Lung microvascular endothelial cell (primary cell): ENCODE results near the gene TMEM167B. TPM values are rescaled to one million over a fixed set of nuclear protein-coding genes. Genes with fewer than 3 reads are reported as not detected.
A peak's percentile ranks its signal among the peaks of the same experiment; 100 is the strongest.
"Not testable (repeated sequence)": the region's sequence is repeated elsewhere in the genome, so short reads cannot be mapped to it uniquely, and the experiment has no call there.

Source experiments
- DNase-seq, 2 donors: peaks; one replicate each; pipeline versions ENCODE4 v3.0.0 to v3.0.0-alpha.2; 2010; ENCODE audit warnings: low read depth in 2 of 2
- total RNA-seq: library from RNA; depleted of rRNA; stranded (reverse); fragments of >200 nt; gene quantifications from 2 replicates; pipeline ENCODE4 v1.2.1, GENCODE V29; 2014

The TMEM167B gene
- total RNA-seq, 1 donor from 2014 or later, result 22.6 TPM

DNA sequence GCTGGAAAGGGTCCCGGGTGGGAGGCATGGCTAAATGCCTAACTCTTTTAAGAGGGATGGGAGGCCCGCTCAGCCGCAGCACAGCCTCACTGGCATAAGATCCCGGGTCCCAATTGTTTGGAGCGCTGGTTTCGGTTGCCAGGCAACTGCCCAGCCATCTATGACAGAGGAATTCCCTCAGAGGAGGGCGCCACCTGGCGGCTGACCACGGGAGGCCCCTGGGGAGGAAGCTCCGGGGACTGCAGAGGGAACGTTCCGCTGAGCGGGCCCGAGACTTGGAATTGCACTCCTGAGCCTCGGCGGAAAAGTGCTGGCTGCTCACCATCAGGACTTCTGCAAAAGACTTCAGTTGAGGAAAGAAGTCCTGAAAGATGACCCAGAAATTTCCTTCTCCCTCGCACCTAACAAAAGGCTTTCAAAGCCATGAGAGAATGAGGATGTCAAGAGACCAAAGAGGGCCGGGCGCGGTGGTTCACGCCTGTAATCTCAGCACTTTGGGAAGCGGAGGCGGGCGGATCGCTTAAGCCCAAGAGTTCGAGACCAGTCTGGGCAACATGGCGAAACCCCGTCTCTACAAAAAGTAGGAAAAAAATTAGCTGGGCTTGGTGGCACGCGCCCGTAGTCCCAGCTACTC is 22.2 kb downstream of the TMEM167B start:
- DNase-seq, result peak; percentile 90 to 91

- peak; percentile 3 to 7 for DNase-seq
Measured at GRCh38 chr1:109113590-109114341, 23.2 kb downstream of the TMEM167B start, which contains the start of gene ELAPOR1. Gene ELAPOR1, plus strand, starts transcription at chr1:109114115. Its CDS starts 69 bp downstream, at chr1:109114184.

- DNase-seq, result no peak
Measured at GRCh38 chr1:109114342-109114674, 23.7 kb downstream of the TMEM167B start.

DNA sequence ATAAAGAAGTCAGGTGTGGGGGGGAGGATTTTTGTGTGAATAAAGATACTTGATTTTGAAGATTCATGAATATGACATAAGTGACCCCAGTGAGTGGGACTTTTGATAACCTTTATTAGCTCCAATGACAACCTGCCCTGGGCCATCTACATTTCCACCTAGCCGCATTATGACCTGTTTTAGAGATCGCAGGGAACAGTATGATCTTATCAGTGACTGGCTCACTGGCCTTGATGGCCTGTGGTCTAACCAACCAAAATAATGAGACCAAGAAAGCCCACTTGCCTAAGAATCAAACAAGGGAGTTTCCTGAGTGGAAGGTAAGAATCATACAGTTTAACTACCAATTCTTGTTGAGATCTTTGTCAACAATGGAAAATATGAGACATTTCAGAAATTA is 25.1 kb downstream of the TMEM167B start:
- no peak for DNase-seq

DNA sequence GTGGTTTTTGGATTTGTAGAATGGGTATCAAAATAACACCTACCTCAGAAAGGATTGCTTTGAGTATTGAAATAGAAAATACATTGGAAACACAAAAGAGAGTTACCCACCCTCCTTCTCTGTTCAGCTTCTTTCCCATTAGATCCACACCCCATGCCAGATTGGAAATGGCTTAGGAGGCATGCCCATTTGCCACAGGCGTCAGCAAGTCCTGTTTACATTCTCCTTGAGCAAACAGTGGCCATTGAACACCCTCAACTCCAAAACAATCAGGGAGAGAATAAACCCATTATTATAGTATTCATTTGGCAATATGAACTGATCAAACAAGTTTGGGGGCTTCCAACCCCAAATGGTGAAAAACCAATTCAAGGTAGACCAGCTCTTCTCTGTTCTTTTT is 25.7 kb downstream of the TMEM167B start:
- no peak for DNase-seq

- DNase-seq, result no peak
Measured at GRCh38 chr1:109118089-109118488, 27.5 kb downstream of the TMEM167B start.

DNA sequence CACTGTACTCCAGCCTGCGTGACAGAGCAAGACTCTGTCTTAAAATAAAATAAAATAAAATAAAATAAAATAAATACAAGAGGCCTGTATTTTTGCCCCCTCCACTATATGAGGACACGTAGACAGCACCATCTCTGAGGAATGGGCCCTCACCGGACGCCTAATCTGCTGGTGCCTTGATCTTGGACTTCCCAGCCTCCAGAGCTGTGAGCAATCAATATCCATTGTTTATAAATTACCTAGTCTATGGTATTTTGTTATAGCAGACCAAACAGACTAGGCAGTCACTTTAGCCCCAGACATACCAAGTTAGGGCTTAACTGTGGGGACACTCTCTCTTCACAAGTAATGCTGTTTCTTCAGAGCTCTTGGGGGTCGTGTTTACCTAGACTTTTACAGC is 29.8 kb downstream of the TMEM167B start:
- no peak for DNase-seq

DNA sequence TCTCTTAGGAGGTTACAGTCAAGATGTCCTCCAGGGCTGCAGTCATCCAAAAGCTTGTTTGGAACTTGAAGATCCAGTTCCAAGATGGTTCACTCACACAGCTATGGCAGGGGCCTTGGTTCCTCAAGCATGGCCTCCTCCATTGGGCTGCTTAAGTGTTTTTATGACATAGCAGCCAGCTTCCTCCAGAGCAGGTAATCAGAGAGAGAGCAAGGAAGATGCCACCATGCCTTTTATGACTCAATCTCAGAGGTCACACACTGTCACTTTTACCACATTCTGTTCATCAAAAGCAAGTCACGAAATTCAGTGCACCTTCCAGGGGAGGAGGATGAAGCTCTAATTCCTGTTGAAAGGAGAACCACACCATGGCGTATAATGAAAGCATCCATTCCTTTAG is 40.5 kb downstream of the TMEM167B start:
- no peak for DNase-seq

- DNase-seq, result no peak
Measured at GRCh38 chr1:109131800-109132199, 41.2 kb downstream of the TMEM167B start.

DNA sequence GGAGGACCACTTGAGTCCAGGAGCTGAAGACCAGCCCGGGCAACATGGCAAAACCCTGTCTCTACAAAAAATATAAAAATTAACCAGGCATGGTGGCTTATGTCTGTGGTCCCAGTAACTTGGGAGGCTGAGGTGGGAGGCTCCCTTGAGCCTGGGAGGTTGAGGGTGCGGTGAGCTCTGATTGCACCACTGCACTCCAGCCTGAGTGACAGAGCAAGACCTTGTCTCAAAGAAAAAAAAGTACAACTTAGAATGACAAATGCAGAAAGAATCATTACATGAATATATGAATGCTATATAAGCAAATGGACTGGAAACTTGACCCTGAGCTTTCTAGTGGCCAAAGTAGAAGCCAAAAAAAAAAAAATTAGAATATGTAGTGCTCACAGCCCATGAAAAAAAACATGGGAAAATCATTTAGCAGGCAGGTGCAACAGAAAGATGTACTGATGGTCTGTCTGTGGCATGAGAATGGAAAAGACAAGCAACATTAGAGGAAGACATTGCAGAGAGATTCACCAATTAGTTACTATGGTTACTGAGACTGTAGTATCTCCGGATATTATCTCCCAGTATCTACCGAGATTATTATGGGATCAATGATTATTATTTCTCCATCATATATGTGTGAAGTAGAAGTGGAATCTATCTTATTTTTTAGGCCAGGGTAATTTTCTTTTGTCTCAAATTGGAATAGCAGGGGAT is 42.6 kb downstream of the TMEM167B start:
- DNase-seq, result no peak

DNA sequence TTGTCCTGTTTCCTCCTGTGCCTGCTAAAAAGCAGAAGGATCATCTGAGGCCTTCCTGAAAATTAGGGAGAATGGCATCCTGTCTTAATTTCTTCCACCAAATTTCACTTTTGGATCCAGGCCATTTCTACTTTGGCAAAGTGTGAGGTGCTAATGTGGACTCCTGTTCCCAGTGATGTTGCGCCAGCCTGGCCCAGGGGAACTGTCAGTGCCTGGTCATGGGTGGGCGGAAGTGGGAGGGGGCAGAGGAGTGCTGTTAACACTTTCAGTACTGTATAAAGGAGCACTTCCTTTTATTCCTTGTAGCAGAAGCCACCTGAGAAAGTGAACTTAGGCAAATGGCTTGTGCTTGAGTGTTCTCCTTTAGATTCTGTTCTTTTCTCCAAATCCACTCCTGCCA is 43.3 kb downstream of the TMEM167B start:
- DNase-seq, result no peak

DNA sequence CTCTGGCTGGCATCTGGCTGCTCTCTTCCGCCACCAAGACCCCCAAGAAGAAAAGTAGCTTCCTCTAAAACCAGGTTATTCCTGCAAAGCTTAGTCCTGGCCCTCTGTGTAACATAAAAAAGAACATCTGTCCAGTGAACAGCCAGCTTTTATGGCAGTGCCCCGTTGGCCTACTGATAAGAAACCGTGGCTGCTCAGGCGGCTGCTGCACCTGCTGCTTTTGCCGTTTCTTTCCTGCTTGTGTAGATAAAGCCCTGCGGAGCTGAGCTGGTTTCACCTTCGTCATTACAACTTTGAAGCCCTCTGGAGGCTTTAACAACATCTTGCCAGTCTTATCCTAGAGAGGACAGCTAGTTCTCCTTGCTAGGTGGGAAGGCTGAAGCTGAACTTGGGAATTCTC is 43.9 kb downstream of the TMEM167B start:
- no peak for DNase-seq

GRCh38 chr1:109135940-109136339 is 45.4 kb downstream of the TMEM167B start:
- no peak for DNase-seq

GRCh38 chr1:109136766-109137165 is 46.2 kb downstream of the TMEM167B start:
- no peak for DNase-seq

DNA sequence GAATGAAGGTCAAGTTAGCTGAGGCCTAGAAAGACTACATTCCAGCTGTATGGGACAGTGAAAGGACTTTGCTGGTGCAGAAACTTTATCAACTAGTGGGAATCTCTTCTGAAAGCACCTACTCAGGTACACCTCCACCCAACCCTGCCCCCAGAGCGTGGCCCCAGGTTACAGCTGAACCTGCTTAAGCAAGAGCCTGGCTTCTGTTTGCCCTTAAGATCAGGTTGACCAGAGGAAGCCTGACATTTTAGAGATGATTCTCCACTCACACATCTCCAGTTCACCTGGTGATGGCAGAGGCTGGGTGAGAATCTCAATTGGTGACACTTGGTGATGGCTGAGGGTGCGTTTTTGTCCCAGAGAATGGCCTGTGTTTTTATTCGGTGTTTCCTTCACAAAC is 47.4 kb downstream of the TMEM167B start:
- no peak for DNase-seq

DNA sequence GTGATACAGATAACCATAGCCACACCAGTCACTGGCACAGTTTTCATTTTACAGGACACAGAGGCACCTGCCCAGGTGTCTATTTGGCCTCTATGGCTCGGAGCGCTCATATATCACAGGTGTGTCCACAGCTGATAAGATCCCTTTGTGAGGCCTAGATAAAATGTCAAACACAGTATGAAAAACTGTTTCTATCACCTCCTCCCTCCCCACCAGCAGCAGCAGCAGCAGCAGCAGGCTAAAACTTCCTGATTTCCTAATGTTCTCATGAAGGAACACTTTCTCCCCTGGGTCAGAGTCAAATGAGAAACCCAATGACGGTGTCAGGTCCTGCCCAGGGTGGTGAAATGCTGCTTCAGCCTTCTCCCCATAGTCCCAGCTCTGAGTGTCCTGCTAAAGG is 47.8 kb downstream of the TMEM167B start:
- DNase-seq, result no peak

- DNase-seq, result no peak
Measured at GRCh38 chr1:109140392-109140791, 49.8 kb downstream of the TMEM167B start.

GRCh38 chr1:109142260-109142659 is 51.7 kb downstream of the TMEM167B start:
- DNase-seq, result no peak

- not testable (repeated sequence) for DNase-seq
Measured at GRCh38 chr1:109142725-109143124, 52.2 kb downstream of the TMEM167B start.
